Ecto neural progenitor cell (in vitro differentiated cells): ENCODE measurements around the gene ELOVL5.
A peak's percentile ranks its signal among the peaks of the same experiment; 100 is the strongest.
"Not testable (repeated sequence)": the region's sequence is repeated elsewhere in the genome, so short reads cannot be mapped to it uniquely, and the experiment has no call there.

Source experiments
- DNase-seq: peaks from one replicate; pipeline ENCODE4 v3.0.0-alpha.2; 2018; ENCODE audit warnings: low spot score

ELOVL5 gene

DNA sequence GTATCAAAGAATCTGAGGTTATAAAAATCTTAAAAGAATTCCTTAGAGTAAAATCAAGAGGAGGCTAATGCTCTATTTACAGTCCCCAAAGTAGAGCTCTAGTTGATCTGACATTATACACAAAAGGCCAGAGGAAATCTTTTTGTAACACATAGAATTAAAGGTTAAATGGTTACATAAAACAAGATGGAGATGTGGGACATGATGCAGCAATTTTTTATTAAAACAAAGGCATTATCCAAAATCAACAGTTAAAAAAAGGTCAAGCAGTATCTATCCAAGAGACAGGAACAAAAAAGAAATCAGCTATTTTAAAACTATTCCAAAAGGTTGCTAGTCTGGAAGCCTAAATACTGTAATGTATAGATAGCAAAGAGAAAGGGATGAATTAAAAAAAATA lies 20.4 kb downstream of the ELOVL5 start:
- DNase-seq = no peak

DNA sequence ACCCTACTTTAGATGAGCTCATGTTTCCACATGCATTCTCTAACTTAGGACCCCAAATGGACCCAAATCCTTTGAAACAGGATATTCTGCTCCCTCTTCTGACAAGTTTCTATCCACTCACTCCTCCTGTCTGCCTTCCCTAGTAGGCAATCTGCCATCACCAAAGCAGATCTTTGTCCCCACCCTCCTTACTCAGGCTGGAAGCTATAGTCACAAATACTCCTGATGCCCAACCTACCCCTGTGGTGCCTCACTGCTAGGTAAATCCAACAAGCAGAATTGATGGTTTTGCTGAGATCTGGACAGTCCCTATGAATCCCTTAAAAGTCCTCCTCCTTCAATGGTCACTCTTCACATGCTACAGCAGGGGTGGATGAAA lies 21.7 kb downstream of the ELOVL5 start:
- no peak for DNase-seq

DNA sequence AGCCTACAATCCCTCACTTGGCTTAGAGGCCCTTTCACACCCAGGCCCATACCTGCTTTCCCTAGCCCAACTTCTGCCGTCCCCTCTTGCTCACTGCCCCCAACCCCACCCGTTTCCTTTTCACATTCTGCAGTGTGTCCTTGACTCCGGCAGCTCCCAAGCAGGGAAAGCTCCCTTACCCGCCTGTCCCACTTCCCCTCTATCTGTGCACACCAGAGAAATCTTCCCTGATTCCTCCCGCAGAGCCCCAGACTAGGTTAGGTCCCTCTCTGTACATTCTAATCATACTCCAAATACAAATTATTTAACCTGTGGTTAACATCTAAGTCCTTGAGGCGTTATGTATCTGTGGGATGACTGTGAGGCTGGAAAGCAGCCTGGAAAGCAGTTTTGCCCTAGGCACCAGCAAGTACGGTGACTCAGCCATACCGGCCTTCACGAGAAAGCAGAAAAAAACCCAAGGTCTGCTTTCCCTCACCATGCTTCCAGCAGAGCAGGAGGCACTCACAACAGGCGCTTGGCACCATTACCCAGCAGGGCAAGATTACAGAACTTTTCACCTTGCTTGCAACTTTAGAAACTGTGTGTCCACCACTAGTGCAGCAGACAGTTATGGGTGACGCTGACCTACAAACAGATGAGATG lies 22.3 kb downstream of the ELOVL5 start:
- DNase-seq = peak; percentile 48

DNA sequence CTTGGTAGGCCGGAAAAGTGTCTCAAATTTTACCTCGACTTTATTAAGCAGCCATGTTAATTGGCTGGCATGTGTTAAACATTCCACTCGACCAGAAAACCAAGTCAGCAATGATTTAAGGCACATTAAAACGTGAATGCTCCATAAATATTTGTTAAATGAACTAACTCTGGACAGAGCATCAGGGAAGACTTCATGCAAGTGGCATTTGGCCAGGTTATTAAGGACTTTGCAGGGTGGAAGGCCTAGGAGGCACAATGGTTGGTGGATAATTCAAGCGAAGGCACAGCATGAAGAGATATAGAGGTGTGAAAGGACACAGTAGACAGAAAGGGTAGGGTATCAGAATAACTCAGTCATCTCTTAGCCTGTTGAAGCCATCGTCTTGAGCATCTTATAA lies 23.0 kb downstream of the ELOVL5 start:
- DNase-seq = no peak

DNA sequence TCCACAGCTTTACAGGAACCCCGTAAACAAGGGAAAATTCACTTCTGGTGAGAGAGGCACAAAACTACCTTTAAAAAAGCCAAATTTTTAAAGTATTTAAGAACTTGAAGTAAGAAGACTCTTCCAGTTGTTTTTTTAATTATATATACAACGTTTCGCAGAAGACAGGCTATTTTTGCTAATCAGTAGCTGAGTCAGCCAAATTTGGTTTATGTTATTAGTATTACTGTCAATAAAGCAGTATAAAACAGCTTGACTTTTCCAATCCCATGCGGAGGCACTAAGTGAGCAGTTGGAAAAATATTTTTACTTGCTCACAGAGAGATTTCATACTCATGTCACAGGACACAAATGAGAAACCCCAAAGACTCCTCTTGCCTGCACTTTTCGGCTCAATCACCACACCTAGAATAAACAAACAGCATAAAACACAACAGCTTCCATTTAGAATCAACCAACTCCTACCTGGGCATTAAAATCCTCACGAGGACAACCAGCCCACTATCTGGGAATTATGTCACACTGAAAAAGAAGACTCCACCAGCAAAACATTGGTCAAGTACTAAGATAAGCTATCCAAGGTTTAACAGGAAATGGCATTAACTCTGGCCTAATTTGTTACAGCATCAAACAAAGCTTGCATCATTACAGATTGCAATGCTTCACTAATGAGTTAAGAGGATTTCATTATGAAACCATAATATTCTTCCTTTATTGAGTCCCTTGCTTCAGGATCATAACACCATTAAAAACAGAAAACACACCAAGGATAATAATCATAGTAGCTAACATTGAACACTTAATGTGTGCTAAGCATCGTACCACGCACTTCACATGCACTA lies 26.3 kb downstream of the ELOVL5 start:
- DNase-seq = no peak

DNA sequence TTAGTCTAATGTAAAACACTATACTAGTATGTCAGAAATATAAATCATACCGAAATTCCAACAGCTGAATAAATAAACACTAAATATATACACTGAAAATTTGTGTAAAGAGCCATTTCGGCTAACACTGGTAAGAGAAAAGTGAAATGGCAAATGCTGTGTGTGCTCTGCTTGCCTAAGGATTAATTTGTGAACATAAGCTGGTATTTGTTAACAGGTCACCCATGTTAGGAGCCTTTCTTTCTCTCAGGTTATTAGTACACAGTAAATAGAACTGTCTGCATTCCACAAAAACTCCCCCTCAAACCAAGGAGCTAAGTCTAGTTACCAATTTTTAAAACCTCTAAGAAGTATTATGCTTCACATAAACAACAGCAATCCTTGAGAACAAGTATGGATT lies 27.0 kb downstream of the ELOVL5 start:
- DNase-seq = no peak

DNA sequence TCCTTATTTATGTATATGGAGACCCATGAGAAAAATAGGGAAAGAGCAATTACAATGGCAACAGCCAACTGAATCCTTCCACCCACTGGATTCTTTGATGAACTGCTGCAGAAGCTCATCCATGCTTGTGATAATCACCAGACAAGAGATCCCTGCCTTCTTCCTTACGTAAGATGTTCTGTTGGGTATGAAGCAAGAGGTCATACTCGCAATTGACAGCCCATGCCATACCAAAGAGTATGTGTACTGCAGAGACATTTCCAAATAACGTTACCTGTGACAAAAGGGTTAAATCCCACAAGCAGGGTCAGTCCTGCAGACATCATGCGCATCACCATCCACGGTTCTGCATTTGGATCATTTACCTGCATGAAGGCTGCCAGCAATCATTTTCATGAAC lies 27.8 kb downstream of the ELOVL5 start:
- DNase-seq = no peak

DNA sequence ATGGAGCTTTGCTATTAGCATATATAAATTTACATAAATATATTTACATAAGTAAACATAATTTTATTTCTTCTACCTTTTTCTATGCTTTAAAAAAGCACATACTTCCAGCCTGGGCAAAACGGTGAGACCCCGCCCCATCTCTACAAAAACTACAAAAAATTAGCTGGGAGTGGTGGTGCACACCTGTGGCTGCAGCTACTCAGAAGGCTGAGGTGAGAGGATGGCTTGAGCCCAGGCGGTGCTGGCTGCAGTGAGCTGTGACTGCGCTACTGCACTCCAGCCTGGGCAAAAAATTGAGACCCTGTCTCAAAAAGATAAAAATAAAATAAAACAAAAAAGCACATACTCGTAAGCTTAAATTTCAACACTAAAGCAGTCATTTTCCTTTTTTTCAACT lies 30.3 kb downstream of the ELOVL5 start:
- DNase-seq = no peak

DNA sequence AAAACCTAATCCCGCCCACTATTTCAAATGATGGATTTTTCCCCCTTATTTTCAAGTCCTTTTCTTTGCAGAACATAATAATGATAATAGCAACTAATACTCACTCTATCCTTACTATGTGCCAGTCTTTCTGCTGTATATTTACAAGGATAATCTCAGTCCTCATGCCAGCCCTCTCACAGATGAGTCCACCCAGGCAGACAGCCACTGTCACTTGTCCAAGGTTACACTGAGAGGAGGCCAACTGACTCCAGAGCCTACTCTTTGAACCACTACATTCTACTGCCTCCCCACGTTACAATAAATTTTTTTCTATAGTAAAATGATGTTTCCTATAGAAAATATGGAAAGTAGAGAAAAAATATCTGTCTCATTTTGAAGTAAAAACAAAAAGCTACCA lies 30.9 kb downstream of the ELOVL5 start:
- no peak for DNase-seq

DNA sequence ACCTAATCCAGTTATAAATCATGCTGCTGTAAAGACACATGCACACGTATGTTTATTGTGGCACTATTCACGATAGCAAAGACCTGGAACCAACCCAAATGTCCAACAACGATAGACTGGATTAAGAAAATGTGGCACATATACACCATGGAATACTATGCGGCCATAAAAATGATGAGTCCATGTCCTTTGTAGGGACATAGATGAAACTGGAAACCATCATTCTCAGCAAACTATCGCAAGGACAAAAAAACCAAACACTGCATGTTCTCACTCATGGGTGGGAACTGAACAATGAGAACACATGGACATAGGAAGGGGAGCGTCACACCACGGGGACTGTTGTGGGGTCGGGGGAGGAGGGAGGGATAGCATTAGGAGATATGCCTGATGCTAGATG lies 31.5 kb downstream of the ELOVL5 start:
- DNase-seq = not testable (repeated sequence)

DNA sequence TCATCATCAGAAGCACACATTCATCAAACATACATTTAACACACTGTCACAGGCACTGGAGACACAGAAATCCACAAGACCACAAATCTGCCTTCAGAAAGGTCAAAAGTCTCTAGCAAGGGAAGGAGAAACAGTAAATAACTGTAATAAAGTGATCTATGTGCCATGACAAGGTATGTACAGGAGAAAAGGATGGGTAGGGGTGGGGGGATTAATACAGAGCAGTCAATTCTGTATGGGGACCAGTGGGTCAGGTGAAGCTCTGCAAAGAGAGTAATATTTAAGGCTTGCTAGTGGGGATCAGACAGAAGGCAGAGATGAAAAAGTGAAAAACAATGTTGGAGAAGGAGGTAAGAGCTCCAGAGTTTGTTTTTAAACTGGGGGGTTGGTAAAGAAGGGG lies 32.6 kb downstream of the ELOVL5 start:
- DNase-seq = no peak

DNA sequence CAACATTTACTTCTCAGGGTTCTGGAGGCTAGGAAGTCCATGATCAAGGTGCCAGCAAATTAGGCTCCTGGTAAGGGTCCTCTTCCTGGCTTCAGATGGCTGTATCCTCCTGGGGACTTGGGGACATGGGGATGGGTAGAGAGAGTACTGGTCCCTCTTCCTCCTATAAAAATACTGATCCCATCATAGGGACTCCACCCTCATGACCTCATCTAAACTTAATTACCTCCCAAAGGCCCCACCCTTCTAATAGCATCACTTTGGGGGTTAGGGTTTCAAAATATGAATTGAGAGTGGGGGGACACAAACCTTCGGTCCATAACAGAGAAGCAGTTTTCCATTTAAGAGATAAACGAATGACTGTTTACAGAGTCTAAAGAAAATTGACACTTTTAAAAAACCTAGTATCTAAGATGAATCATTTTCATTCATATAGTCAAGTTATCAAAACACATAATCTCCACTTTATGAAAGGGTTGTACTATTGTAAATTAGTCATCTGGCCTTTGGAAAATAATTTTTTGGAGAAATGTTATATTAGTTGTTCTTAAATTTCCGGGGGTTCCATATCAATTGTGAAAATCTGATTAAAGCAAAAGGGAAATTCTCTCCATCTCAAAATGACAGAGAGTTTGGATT lies 33.5 kb downstream of the ELOVL5 start:
- no peak for DNase-seq

DNA sequence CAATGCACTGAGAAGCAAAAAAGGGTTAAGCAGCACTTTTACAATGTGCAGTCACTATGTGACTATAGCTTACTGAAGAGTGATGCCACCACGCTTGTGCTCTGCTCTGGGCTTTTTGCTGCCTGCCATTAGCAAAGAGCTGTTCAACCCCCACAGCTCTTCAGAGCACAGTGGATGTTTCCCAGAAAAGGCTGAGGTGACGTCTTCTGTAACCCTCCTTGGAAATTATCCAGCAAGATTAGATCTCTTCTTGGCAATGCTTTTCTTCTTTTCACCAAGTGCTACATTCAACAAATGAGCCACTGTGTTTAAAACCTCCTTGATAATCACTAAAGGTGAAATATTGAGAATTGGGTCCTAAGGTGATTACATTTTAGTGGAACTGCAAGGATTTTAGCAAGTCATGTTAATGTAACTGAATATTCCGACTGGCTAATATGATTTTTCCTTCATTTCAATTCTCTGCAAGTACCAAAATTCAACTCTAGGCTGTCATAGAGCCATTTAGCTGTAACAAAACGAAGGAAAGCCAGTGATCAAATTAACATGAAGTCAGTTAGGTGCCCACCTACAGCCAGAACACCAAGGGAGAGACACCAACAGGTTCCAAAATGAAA lies 34.9 kb downstream of the ELOVL5 start:
- DNase-seq = no peak

DNA sequence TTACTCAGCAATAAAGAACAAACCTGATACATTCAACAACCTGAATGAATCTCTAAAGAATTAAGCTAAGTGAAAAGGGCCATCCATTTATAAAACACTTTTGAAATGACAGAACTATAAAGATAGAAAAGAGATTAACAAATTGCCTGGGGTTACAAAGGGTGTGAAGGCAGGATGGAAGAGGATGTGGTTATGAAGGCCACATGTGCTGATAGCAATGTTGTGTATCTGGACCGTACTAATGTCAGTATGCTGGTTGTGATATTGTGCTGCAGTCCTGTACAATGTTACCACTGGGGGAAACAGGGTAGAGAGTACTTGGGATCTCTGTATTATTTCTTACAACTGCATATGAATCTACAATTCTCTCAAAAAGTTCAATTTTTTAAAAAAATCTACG lies 36.4 kb downstream of the ELOVL5 start:
- DNase-seq = no peak

DNA sequence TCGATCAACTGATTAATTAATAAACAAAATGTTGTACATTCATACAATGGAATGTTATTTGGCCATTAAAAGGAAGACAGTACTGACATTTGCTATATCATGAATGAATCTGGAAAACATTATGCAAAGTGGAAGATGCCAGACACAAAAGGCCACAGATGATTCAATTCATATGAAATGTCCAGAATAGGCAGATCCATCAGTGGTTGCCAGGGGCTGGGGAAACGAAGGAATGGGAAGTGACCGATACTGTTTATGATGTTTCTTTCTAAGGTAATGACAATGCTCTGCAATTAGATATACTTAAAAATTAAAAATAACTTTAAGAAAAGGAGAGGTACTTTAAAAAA lies 37.2 kb downstream of the ELOVL5 start:
- DNase-seq = no peak

DNA sequence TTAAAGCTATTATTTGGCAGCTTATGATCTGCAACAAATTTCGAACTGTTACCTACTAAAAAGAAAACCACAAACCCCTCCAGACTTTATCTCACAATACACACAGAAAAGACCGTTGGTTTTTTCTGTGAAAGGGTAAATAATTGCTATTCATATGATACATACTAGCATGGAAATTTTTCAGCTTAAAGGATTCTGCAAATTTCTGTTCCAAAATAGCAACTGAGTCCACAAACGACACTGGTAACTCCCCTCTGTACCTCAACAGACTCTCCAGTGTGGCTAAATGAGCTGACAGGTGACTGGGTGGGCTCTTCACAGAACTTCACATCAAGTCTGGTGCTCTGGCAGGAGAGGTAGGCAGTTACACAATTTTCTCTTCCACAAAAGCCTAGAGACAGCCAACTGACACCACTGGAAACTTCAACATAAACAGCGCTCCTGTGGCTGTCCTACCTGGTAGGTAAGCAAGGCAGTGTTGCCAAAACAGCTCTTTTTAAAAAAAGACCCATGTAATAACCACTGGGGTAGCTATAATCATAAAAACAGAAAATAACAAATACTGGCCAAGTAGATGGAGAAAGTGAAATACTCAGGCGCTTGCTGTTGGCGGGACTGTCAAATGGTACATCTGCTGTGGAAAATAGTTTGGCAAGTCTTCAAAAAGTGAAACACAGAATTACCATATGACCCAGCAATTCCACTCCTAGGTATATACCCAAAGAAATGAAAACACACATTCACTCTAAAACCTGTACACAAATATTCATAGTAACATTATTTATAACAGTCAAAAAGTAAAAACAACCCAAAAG lies 37.8 kb downstream of the ELOVL5 start:
- no peak for DNase-seq

DNA sequence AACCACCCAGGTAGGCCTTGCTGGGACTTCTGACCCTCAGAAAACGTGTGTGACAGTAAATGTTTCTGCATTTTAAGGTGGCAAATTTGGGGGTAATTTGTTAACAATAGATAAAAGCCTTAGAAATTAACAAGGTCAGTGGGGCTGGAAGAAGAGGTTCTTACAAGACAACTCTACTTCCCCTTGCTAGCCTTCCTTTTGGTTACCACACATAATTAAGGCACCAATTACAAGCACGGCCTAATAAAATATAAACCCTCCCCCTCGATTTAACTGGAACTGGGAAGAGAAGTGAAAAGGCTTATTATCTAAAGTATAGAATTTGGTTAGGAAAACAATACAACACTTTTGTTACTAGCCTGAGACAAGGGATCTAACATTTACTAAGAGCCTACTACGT lies 38.8 kb downstream of the ELOVL5 start:
- DNase-seq = no peak

DNA sequence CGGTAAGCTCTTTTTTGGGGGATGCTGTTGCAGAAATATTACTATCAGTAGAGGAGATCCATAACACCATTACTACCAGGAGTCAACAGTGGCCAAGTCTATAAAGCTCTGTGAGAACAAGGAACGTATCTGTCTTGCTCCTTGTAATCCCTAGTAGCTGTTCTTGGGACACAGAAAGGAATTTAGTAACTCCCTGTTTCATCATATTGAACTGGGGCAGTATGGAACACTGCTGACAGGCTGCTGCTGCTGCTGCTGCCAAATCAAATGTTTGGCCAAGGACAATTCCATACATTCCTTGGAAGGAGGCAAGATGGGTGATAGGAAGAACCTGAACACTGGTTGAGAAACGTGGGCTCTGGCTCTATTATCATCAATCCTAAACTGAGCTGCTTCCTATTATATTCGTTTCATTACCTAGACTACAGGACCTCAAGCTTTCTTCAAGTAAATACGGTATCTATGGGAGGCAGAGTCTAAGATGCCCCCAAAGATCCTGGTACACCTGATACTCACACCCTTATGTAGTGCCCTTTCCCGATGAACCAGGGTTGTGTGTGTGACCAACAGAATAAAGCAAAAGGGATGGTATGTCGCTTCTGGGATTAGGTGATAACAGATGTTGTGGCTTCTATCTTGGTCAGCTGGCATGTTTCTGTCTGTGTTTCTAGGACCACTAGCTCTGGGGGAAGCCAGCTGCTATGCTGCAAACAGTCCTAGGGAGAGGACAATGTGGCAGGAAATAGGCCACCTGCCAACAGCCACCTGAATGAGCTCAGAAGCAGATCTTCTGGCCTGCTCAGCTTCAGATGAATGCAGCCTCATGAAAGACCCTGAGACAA lies 39.5 kb downstream of the ELOVL5 start:
- no peak for DNase-seq

DNA sequence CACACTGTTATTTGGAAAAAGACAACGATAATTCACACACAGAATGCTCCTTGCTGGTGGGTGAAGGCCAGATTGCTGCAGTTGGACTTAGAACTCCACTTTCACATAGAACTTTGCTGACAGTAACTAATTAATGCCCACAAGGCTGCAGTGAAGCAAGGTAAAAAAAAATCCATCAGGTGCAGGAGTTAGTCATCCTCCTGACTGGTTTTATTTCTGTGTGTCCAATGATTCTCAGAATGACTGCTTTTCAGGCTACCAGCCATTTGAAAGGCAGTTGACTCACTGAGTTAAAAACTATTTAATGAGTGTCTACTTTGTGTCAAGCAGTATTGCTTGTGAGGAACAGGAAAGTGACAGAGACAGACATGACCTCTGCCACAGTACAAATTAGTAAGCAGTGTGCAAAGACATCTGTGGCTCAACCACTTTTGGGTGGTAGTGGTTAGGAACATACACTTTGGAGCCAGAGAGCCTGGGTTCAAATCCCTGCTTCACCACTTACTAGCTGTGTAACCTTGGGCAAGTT lies 41.9 kb downstream of the ELOVL5 start:
- DNase-seq = no peak

DNA sequence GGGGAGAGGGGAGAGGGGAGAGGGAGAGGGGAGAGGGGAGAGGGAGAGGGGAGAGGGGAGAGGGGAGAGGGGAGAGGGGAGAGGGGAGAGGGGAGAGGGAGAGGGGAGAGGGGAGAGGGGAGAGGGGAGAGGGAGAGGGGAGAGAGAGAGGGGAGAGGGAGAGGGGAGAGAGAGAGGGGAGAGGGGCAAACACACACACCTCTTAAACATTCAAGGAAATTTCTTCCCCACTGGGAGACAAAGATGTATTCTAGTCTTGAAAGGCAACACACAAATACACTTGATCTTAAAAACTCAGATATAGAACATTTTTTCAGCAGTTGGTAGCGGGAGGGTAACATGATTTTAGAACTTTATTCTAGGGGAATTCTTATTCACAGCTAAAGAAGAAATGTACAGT lies 42.5 kb downstream of the ELOVL5 start:
- DNase-seq = not testable (repeated sequence)

DNA sequence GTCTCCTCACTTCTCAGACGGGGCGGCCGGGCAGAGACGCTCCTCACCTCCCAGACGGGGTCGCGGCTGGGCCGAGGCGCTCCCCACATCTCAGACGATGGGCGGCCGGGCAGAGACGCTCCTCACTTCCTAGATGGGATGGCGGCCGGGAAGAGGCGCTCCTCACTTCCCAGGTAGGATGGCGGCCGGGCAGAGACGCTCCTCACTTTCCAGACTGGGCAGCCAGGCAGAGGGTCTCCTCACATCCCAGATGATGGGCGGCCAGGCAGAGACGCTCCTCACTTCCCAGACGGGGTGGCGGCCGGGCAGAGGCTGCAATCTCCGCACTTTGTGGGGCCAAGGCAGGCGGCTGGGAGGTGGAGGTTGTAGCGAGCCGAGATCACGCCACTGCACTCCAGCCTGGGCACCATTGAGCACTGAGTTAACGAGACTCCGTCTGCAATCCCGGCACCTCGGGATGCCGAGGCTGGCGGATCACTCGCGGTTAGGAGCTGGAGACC lies 43.2 kb downstream of the ELOVL5 start:
- not testable (repeated sequence) for DNase-seq
